ENCODE data around the gene KCP. TPM values are rescaled to one million over a fixed set of nuclear protein-coding genes. Genes with fewer than 3 reads are reported as not detected.

Gene KCP
- total and polyA plus RNA-seq, 2 of the 13 experiments (the other 11 are each of a cell fraction or from before 2014, with no cell fraction given) = 0.37 to 1.0 TPM

GRCh38 chr7:128862571-128863432 lies 47.7 kb downstream of the KCP start, which contains the start of gene ATP6V1F (continued):
- TF ChIP-seq PAF1 (CRISPR knock-in tag; IDR thresholded peaks at IDR 0.05) (no peak), FLYWCH1 (CRISPR knock-in tag; IDR thresholded peaks at IDR 0.05) (no peak), RFXAP (CRISPR knock-in tag; IDR thresholded peaks at IDR 0.05; ENCODE audit: borderline replicate concordance) (no peak), ZNF709 (CRISPR knock-in tag; IDR thresholded peaks at IDR 0.05) (no peak), ZNF761 (CRISPR knock-in tag; conservative IDR thresholded peaks at IDR 0.05) (0 out of 2 replicates have a peak, but pooled peaks have one; percentile 65), ZBTB42 (CRISPR knock-in tag; IDR thresholded peaks at IDR 0.05) (no peak), ZMAT3 (CRISPR knock-in tag; conservative IDR thresholded peaks at IDR 0.05) (no peak), GATAD1 (CRISPR knock-in tag; IDR thresholded peaks at IDR 0.05) (peak; percentile 74), ZNF530 (CRISPR knock-in tag; IDR thresholded peaks at IDR 0.05; ENCODE audit: low read depth) (no peak), TCF7 (IDR thresholded peaks at IDR 0.05; ENCODE audit: low read depth) (no peak), STAT6 (CRISPR knock-in tag; IDR thresholded peaks at IDR 0.05; ENCODE audit: borderline replicate concordance) (no peak), ZNF567 (CRISPR knock-in tag; IDR thresholded peaks at IDR 0.05; ENCODE audit: borderline replicate concordance) (no peak), XRCC5 (optimal IDR thresholded peaks at IDR 0.05; ENCODE audit: low read length) (no peak), RFX3 (CRISPR knock-in tag; IDR thresholded peaks at IDR 0.05) (no peak), ZNF292 (CRISPR knock-in tag; IDR thresholded peaks at IDR 0.05; ENCODE audit: borderline replicate concordance, low read depth) (no peak), ZNF7 (CRISPR knock-in tag; IDR thresholded peaks at IDR 0.05) (no peak), GLI4 (CRISPR knock-in tag; IDR thresholded peaks at IDR 0.05; ENCODE audit: borderline replicate concordance) (no peak), ELF4 (CRISPR knock-in tag; IDR thresholded peaks at IDR 0.05; ENCODE audit: borderline replicate concordance) (no peak), ATF2 (CRISPR knock-in tag; IDR thresholded peaks at IDR 0.05) (no peak), PTBP1 (IDR thresholded peaks at IDR 0.05; ENCODE audit: low read depth, low read length, poor library complexity, severe bottlenecking) (no peak), DNMT1 (CRISPR knock-in tag; IDR thresholded peaks at IDR 0.05) (peak; percentile 62; the same call in 1 of the 2 replicates), ZNF276 (CRISPR knock-in tag; IDR thresholded peaks at IDR 0.05; ENCODE audit: low read depth) (0 out of 2 replicates have a peak, but pooled peaks have one; percentile 28), ZNF124 (CRISPR knock-in tag; IDR thresholded peaks at IDR 0.05) (no peak), PRMT3 (CRISPR knock-in tag; IDR thresholded peaks at IDR 0.05; ENCODE audit: borderline replicate concordance, low read depth) (no peak), SP5 (CRISPR knock-in tag; IDR thresholded peaks at IDR 0.05; ENCODE audit: borderline replicate concordance, low read depth) (0 out of 2 replicates have a peak, but pooled peaks have one; percentile 16)
